GM12875 (cell line): ENCODE data around the gene FAM236B.
"Not testable (repeated sequence)": the region's sequence is repeated elsewhere in the genome, so short reads cannot be mapped to it uniquely, and the experiment has no call there.

Experiments
- H3K4me3 ChIP-seq: one replicate; pipeline ENCODE4 v1.5.1; 2011; ENCODE audit warnings: low read depth, low read length, control low read depth
- CTCF ChIP-seq: IDR thresholded peaks from 2 replicates; pipeline ENCODE4 v1.5.1; 2011; ENCODE audit warnings: low read depth, mild to moderate bottlenecking, control low read depth, inconsistent platforms, low read length, moderate library complexity, borderline replicate concordance; ENCODE audit not compliant: insufficient read depth

Gene FAM236B

DNA sequence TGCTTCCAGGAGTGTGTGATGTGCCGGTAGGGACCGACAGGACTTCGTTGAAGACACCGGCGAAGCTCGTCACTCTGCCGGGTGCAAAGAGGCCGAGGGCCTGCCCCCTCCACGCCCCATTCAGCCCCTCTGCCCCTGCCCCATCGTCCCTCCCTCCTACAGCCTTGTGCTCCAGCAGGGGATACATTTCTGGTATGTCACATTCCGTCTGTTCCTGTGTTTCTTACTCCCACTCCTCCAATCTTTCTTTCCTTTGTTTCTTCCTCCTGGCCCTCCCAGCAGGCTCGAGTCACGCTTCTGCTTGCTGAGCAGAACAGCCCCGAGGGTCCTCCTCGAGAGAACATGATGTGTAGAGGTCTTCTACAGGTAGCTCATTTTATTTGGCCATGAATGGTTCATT lies at the start of gene FAM236B:
Gene FAM236B, minus strand, starts transcription at position 101 of the 400 bp plus-strand sequence. Its CDS starts 100 bp downstream, at position 1.
- not testable (repeated sequence) for H3K4me3 ChIP-seq

GRCh38 chrX:72830701-72831100 lies 48.2 kb upstream of the FAM236B start:
- H3K4me3 ChIP-seq: not testable (repeated sequence)

GRCh38 chrX:72808110-72808509 lies 25.6 kb upstream of the FAM236B start, which contains the start of gene FAM236D:
Gene FAM236D, minus strand, starts transcription at chrX:72808210. Its CDS starts 100 bp downstream, at chrX:72808110.
- not testable (repeated sequence) for H3K4me3 ChIP-seq

- not testable (repeated sequence) for H3K4me3 ChIP-seq
Measured at GRCh38 chrX:72790390-72790789, 7.9 kb upstream of the FAM236B start.

DNA sequence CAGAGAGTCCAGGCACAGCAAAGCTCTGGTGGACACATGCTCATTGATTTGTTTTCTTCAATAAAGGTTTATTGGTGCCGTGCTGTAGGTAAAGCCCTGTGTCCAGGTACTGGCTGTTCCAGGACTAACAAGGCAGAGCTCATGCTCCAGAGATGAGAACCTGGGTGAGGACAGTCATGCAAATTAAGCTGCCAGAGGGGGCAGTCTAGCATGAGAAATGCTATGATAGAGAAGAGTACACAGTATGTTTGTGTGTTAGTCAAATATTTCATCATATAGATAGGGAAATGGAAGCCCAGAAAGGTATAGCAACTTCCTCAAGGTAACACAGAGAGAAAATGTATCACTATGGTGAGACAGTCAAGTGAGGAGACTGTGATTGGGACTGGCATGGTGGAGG lies 5.7 kb upstream of the FAM236B start:
- H3K4me3 ChIP-seq: not testable (repeated sequence)

DNA sequence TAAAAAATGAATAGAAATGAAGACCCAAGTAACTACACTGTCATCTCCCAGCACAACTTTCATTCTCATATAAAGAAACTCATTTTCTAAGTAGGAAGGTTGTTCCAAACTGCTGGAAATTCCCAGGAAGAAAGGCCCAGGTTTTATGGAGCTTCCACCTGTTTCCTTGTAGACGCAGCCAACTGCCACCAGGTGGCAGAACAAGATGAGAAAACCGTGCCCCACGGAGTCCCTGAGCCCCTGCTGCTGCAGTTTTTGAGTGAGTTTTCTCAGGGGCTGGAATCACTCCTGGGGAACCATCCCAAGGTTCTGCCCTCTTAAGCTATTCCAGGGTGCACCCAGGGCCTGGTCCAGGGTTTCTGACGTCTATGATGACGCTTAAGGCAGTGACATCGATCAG lies 1.5 kb upstream of the FAM236B start:
- H3K4me3 ChIP-seq: not testable (repeated sequence)

GRCh38 chrX:72783365-72783936 lies 991 bp upstream of the FAM236B start:
- H3K4me3 ChIP-seq: not testable (repeated sequence)

DNA sequence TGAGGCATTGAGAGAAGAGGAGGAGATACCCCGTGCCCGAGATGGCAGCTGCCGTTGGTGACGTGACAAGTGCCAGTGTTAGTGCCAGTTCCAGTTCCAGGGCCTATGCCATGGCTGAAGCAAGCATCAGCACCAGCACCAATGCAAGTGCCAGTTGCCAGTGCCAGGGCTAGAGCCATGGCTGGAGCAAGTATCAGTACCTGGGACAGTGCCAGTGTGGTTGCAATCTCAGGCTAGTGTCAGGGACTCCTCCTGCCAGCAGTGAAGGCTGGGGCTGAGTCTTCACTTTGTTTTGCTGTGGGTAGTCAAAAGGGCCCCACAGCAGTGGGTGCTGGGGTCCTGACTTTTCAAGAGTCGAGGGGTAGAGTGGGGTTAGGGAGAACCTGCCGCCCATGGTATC lies 4.3 kb downstream of the FAM236B start:
- not testable (repeated sequence) for H3K4me3 ChIP-seq

DNA sequence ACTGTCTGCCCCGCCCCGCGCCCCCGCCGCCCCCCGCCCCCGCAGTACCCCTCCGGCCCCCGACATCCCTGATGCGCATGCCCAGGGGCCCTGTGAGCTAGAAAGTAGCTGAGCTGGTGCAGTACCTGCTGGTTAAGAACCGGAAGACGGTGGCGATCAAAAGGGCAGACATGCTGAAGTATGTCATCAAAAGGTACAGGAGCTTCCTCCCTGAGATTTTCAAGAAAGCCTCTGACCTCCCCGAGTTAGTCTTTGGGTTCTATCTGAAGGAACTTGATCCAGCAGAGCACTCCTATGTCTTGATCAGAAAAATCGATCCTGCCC lies 5.0 kb downstream of the FAM236B start:
- H3K4me3 ChIP-seq: not testable (repeated sequence)

- not testable (repeated sequence) for H3K4me3 ChIP-seq
Measured at GRCh38 chrX:72776653-72777466, 5.6 kb downstream of the FAM236B start, which contains the start of gene DMRTC1B. Gene DMRTC1B, plus strand, starts transcription at chrX:72776890. Its CDS starts 68,246 bp downstream, at chrX:72845136.

DNA sequence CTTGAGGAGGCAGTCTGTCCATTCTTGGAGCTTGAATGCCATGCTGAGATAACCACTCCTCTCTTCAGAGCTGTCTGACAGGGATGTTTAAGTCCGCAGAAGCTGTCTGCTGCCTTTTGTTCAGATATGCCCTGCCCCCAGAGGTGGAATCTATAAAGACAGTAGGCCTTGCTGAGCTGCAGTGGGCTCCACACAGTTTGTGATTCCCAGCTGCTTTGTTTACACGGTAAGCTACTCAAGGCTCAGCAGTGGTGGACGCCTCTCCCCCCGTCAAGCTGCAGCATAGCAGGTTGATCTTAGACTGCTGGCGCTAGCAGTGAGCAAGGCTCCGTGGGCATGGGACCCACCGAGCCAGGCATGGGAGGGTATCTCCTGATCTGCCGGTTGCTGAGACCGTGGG lies 22.0 kb downstream of the FAM236B start:
- H3K4me3 ChIP-seq: not testable (repeated sequence)

GRCh38 chrX:72748545-72748944 lies 33.9 kb downstream of the FAM236B start:
- not testable (repeated sequence) for H3K4me3 ChIP-seq

- H3K4me3 ChIP-seq: not testable (repeated sequence)
Measured at GRCh38 chrX:72745546-72745945, 36.9 kb downstream of the FAM236B start.

GRCh38 chrX:72735561-72735960 lies 46.9 kb downstream of the FAM236B start:
- no peak for TF ChIP-seq CTCF
- H3K4me3 ChIP-seq: no peak overlapping the region

DNA sequence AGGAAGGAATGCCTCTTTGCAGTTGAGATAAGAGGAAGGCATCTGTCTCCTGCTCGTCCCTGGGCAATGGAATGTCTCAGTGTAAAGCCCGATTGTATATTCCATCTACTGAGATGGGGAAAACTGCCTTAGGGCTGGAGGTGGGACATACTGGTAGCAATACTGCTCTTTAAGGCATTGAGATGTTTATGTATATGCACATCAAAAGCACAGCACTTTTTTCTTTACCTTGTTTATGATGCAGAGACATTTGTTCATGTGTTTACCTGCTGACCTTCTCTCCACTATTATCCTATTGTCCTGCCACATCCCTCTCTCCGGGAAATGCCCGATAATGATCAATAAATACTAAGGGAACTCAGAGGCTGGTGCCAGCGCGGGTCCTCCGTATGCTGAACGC lies 48.8 kb downstream of the FAM236B start:
- not testable (repeated sequence) for H3K4me3 ChIP-seq
